Activated B cell treated with CpG ODN at 0.5 μM for 24 hours (primary cell): ENCODE data around the gene DLG4. TPM values are rescaled to one million over a fixed set of nuclear protein-coding genes. Genes with fewer than 3 reads are reported as not detected.

ENCODE experiments used
- ATAC-seq: fragments of 200-7000 bp; cut with Tn5 transposase; one replicate; pipeline ENCODE4 v1.10.0; 2021; ENCODE audit warnings: low read depth, mild to moderate bottlenecking, moderate library complexity
- CTCF ChIA-PET: fragments of 350-600 bp; sonication (Branson Sonifier 250); formaldehyde crosslinking; loops from one replicate; lab custom pipeline; 2021; ENCODE audit warnings: antibody characterized with exemption; lab: Charles Lee
- POLR2A ChIA-PET: fragments of 350-600 bp; sonication (Branson Sonifier 250); formaldehyde crosslinking; loops from one replicate; lab custom pipeline; 2021; ENCODE audit warnings: antibody characterized with exemption; lab: Charles Lee
- DNase-seq: peaks from one replicate; pipeline ENCODE4 v3.0.0; 2022
- H3K27ac Mint-ChIP-seq: one replicate; pipeline ENCODE4 v1.8.0; 2020; ENCODE audit warnings: mixed read lengths
- H3K27me3 Mint-ChIP-seq: one replicate; pipeline ENCODE4 v1.8.0; 2021; ENCODE audit warnings: mixed read lengths
- H3K36me3 Mint-ChIP-seq: one replicate; pipeline ENCODE4 v1.8.0; 2021; ENCODE audit warnings: low read depth, mixed read lengths
- H3K4me1 Mint-ChIP-seq: one replicate; pipeline ENCODE4 v1.8.0; 2021; ENCODE audit warnings: mixed read lengths
- H3K4me3 Mint-ChIP-seq: one replicate; pipeline ENCODE4 v1.8.0; 2020; ENCODE audit warnings: mild to moderate bottlenecking, mixed read lengths
- H3K9me3 Mint-ChIP-seq: one replicate; pipeline ENCODE4 v1.8.0; 2020; ENCODE audit warnings: mixed read lengths
- CTCF ChIP-seq: fragments of 200-600 bp; IDR thresholded peaks from one replicate; pipeline ENCODE4 v1.8.0; 2022; ENCODE audit warnings: antibody characterized with exemption, mild to moderate bottlenecking
- intact Hi-C: fragments of 100-400 bp; cut with micrococcal nuclease; formaldehyde crosslinking; loops from one replicate; pipeline ENCODE4 v1.15.1; 2024
- total RNA-seq: library from RNA; stranded (reverse); gene quantifications from 2 replicates; pipeline ENCODE4 v1.2.3, GENCODE V29; 2022

DLG4 gene
- total RNA-seq, 1 donor from 2014 or later, result 3.9 TPM

GRCh38 chr17:7177954-7178477 lies 41.6 kb downstream of the DLG4 start:
- Mint-ChIP-seq H3K36me3 (no peaks in the 10 kb centered on the region), H3K4me1 (peaks cover 9% of the 10 kb centered on the region), H3K27ac (no peak overlapping the region), H3K4me3 (peak overlapping the region; percentile 52), H3K27me3 (peaks cover 15% of the 10 kb centered on the region), H3K9me3 (no peaks in the 10 kb centered on the region)
- DNase-seq, result no peak
- no peak for TF ChIP-seq CTCF
- CTCF ChIA-PET, result interaction anchor here (0.5 to 2.2 kb wide), 8 partner anchors 12 to 268 kb away, joined by 3 to 29 read pairs (median 4); partner anchors contain the start of genes GPS2 and SLC16A11
- POLR2A ChIA-PET, result interaction anchor here (1.3 kb wide), 1 partner anchor 132 kb away, joined by 6 read pairs; no protein-coding TSS in a partner anchor
- no peak for ATAC-seq
- intact Hi-C loops, result loop anchor here (1.0 to 2.0 kb wide), 3 partner anchors 126 to 265 kb away; no protein-coding TSS in a partner anchor

- H3K4me3 Mint-ChIP-seq, result peak overlapping the region; percentile 52
- DNase-seq (peak; percentile 50), ATAC-seq (peak; percentile 95)
- no peak for TF ChIP-seq CTCF
- intact Hi-C loops, result loop anchor here (1.0 to 2.0 kb wide), 3 partner anchors 125 to 265 kb away; no protein-coding TSS in a partner anchor
- peaks cover 15% of the 10 kb centered on the region for H3K27me3 Mint-ChIP-seq
- ChIA-PET POLR2A (interaction anchor here (0.6 to 1.3 kb wide), 2 partner anchors 131 to 508 kb away, joined by 4 to 6 read pairs; no protein-coding TSS in a partner anchor), CTCF (interaction anchor here (0.5 to 2.2 kb wide), 8 partner anchors 12 to 334 kb away, joined by 3 to 29 read pairs (median 4); partner anchors contain the start of genes GPS2 and SLC16A11)
- no peaks in the 10 kb centered on the region for H3K36me3 Mint-ChIP-seq
- no peak overlapping the region for H3K27ac Mint-ChIP-seq
- H3K9me3 Mint-ChIP-seq, result no peaks in the 10 kb centered on the region
- peaks cover 9% of the 10 kb centered on the region for H3K4me1 Mint-ChIP-seq
These were observed 42.3 kb downstream of the DLG4 start for GRCh38 chr17:7177191-7177953.

- Mint-ChIP-seq H3K36me3 (no peaks in the 10 kb centered on the region), H3K4me1 (peaks cover 9% of the 10 kb centered on the region), H3K4me3 (no peak overlapping the region), H3K9me3 (no peaks in the 10 kb centered on the region), H3K27me3 (peaks cover 15% of the 10 kb centered on the region), H3K27ac (no peak overlapping the region)
- DNase-seq, result no peak
- no peak for ATAC-seq
- no peak for TF ChIP-seq CTCF
- ChIA-PET CTCF (interaction anchor here (1.0 to 2.2 kb wide), 5 partner anchors 13 to 334 kb away, joined by 4 to 29 read pairs (median 5); partner anchors contain the start of gene SLC16A11), POLR2A (interaction anchor here (0.6 to 1.3 kb wide), 2 partner anchors 131 to 509 kb away, joined by 4 to 6 read pairs; no protein-coding TSS in a partner anchor)
- intact Hi-C loops, result loop anchor here (1.0 to 2.0 kb wide), 3 partner anchors 125 to 264 kb away; no protein-coding TSS in a partner anchor
These were observed 42.8 kb downstream of the DLG4 start for GRCh38 chr17:7176841-7177190.

GRCh38 chr17:7176107-7176840 lies 43.4 kb downstream of the DLG4 start:
- Mint-ChIP-seq H3K36me3 (no peaks in the 10 kb centered on the region), H3K27me3 (peaks cover 15% of the 10 kb centered on the region), H3K9me3 (no peaks in the 10 kb centered on the region), H3K4me3 (no peak overlapping the region), H3K27ac (no peak overlapping the region), H3K4me1 (peaks cover 9% of the 10 kb centered on the region)
- ChIA-PET CTCF (interaction anchor here (2.2 kb wide), 1 partner anchor 131 kb away, joined by 29 read pairs; the partner anchor contains the start of gene SLC16A11), POLR2A (interaction anchor here (0.6 kb wide), 1 partner anchor 510 kb away, joined by 4 read pairs; no protein-coding TSS in a partner anchor)
- intact Hi-C loops, result loop anchor here (2.0 kb wide), 1 partner anchor 263 kb away; no protein-coding TSS in a partner anchor
- TF ChIP-seq CTCF, result no peak
- ATAC-seq (no peak), DNase-seq (no peak)
